ENCODE measurements around the gene COPB2. TPM values are rescaled to one million over a fixed set of nuclear protein-coding genes. Genes with fewer than 3 reads are reported as not detected.
A peak's percentile ranks its signal among the peaks of the same experiment; 100 is the strongest.

COPB2 gene
- total RNA-seq, 1 donor from 2014 or later = 113 TPM

- no peak overlapping the region for H3K4me3 Mint-ChIP-seq
- no peaks in the 10 kb centered on the region for H3K36me3 Mint-ChIP-seq (ENCODE audit: low read depth)
- H3K9me3 Mint-ChIP-seq = no peaks in the 10 kb centered on the region
- H3K4me1 Mint-ChIP-seq = peaks cover 12% of the 10 kb centered on the region
- H3K27me3 Mint-ChIP-seq (ENCODE audit: low read depth) = peaks cover 3% of the 10 kb centered on the region
- H3K27ac Mint-ChIP-seq (ENCODE audit: unreplicated experiment) = no peak overlapping the region
- TF ChIP-seq CTCF (conservative IDR thresholded peaks at IDR 0.05) = no peak
- DNase-seq (ENCODE audit: low read depth, low spot score) = no peak
Observed at GRCh38 chr3:139308560-139308959, 80.9 kb downstream of the COPB2 start.

- H3K27ac Mint-ChIP-seq (ENCODE audit: unreplicated experiment) = peak overlapping the region; percentile 30
- H3K27me3 Mint-ChIP-seq (ENCODE audit: low read depth) = no peaks in the 10 kb centered on the region
- H3K9me3 Mint-ChIP-seq = no peaks in the 10 kb centered on the region
- DNase-seq (ENCODE audit: low read depth, low spot score) = no peak
- no peak for TF ChIP-seq CTCF (conservative IDR thresholded peaks at IDR 0.05)
- H3K4me1 Mint-ChIP-seq = peaks cover 12% of the 10 kb centered on the region
- H3K36me3 Mint-ChIP-seq (ENCODE audit: low read depth) = no peaks in the 10 kb centered on the region
- H3K4me3 Mint-ChIP-seq = no peak overlapping the region
Observed at GRCh38 chr3:139307601-139308555, 81.6 kb downstream of the COPB2 start.

Other genes starting within 250 kb of the COPB2 start
- gene MRPS22, start 45.6 kb downstream of the COPB2 start, total RNA-seq = 45.3 and 46.0 TPM in 2 replicates
- not detected in 2 replicates for gene RBP2, start 86.9 kb upstream of the COPB2 start, total RNA-seq
- gene RBP1, start 150.1 kb upstream of the COPB2 start, total RNA-seq = 97.8 and 105 TPM in 2 replicates